Tibial nerve (tissue), 4 donors: ENCODE results near the gene ACBD3. TPM values are rescaled to one million over a fixed set of nuclear protein-coding genes. Genes with fewer than 3 reads are reported as not detected.

ENCODE experiments used
- DNase-seq, 2 donors: peaks; one replicate each; pipeline ENCODE4 v3.0.0-alpha.2; 2019; ENCODE audit warnings: low spot score in 2 of 2
- H3K27ac ChIP-seq, 4 donors: fragments of 200-600 bp; sonication (generic) in 3 of 4; one replicate each; pipeline ENCODE4 v1.5.1; 2017 to 2019; ENCODE audit warnings: mild to moderate bottlenecking in 1 of 4
- H3K27me3 ChIP-seq, 2 donors: fragments of 200-600 bp; sonication (generic) in 1 of 2; one replicate each; pipeline versions ENCODE4 v1.5.1 to v1.6.0; 2017 to 2019
- H3K36me3 ChIP-seq, 3 donors: fragments of 200-600 bp; sonication (generic); one replicate each; pipeline ENCODE4 v1.5.1; 2018 to 2019
- H3K4me1 ChIP-seq, 4 donors: fragments of 200-600 bp; sonication (generic) in 3 of 4; one replicate each; pipeline ENCODE4 v1.5.1; 2017 to 2019
- H3K4me3 ChIP-seq, 4 donors: fragments of 200-600 bp; sonication (generic) in 3 of 4; one replicate each; pipeline ENCODE4 v1.5.1; 2017 to 2019; ENCODE audit warnings: mild to moderate bottlenecking in 1 of 4, moderate library complexity in 1 of 4
- H3K9me3 ChIP-seq, 4 donors: fragments of 200-600 bp; sonication (generic) in 3 of 4; one replicate each; pipeline ENCODE4 v1.5.1; 2017 to 2019
- CTCF ChIP-seq, 5 experiments: fragments of 200-600 bp in 3 of 5; fragments of 450-650 bp in 2 of 5; sonication (generic) in 3 of 5; IDR thresholded peaks; one replicate each; pipeline ENCODE4 v1.5.1; 2016 to 2019; ENCODE audit warnings: antibody characterized with exemption in 5 of 5, mild to moderate bottlenecking in 3 of 5, moderate library complexity in 2 of 5
- EP300 ChIP-seq, 2 donors: sonication (generic); formaldehyde crosslinking; IDR thresholded peaks; one replicate each; pipeline ENCODE4 v1.6.1; 2017; ENCODE audit warnings: antibody characterized with exemption in 2 of 2, mild to moderate bottlenecking in 1 of 2
- POLR2A ChIP-seq, 2 donors: fragments of 450-650 bp; IDR thresholded peaks; one replicate each; pipeline ENCODE4 v1.6.1; 2017; ENCODE audit warnings: antibody characterized with exemption in 2 of 2, mild to moderate bottlenecking in 2 of 2, moderate library complexity in 2 of 2
- WGBS, 2 donors: methylation state at CpG; one replicate each; pipeline ENCODE4 v1.1.5; 2018; 5-methylcytosine and 5-hydroxymethylcytosine counted together
- total RNA-seq, 4 donors: library from RNA; depleted of rRNA; stranded (reverse); fragments of >200 nt; gene quantifications; one replicate each; pipeline ENCODE4 v1.1.0, GENCODE V29; 2016

Gene ACBD3
- total RNA-seq, 4 donors from 2014 or later: 41.4 to 54.9 (median 45.4) TPM

- no peak overlapping the region for H3K27ac ChIP-seq
- DNase-seq: no peak
- no peaks in the 10 kb centered on the region for H3K27me3 ChIP-seq
- H3K9me3 ChIP-seq: no peaks in the 10 kb centered on the region
- TF ChIP-seq EP300 (IDR thresholded peaks at IDR 0.05) (no peak), POLR2A (IDR thresholded peaks at IDR 0.05) (no peak), CTCF (IDR thresholded peaks at IDR 0.05) (no peak)
- no peaks in the 10 kb centered on the region for H3K4me1 ChIP-seq
- peaks cover 0 to 75% (median 7%) of the 10 kb centered on the region in 3 donors for H3K36me3 ChIP-seq
- no peak overlapping the region for H3K4me3 ChIP-seq
- WGBS, 2 donors: 77 to 82% methylated on average over 4 of the region's 4 CpGs
Measured at GRCh38 chr1:226149806-226150205, 36.7 kb downstream of the ACBD3 start.

GRCh38 chr1:226148121-226148648, 38.4 kb downstream of the ACBD3 start:
- TF ChIP-seq CTCF (IDR thresholded peaks at IDR 0.05): no peak
- TF ChIP-seq EP300 (IDR thresholded peaks at IDR 0.05): no peak
- TF ChIP-seq POLR2A (IDR thresholded peaks at IDR 0.05): no peak
- Histone ChIP-seq H3K27me3 (no peaks in the 10 kb centered on the region), H3K4me1 (no peaks in the 10 kb centered on the region), H3K4me3 (no peak overlapping the region), H3K27ac (no peak overlapping the region), H3K36me3 (peaks cover 0 to 76% (median 7%) of the 10 kb centered on the region in 3 donors), H3K9me3 (no peaks in the 10 kb centered on the region)
- no peak for DNase-seq

- H3K36me3 ChIP-seq: peaks cover 0 to 54% (median 7%) of the 10 kb centered on the region in 3 donors
- H3K27me3 ChIP-seq: no peaks in the 10 kb centered on the region
- no peaks in the 10 kb centered on the region for H3K9me3 ChIP-seq
- DNase-seq: no peak
- H3K27ac ChIP-seq: no peak overlapping the region
- WGBS, 2 donors: 84 to 93% methylated on average over 5 of the region's 5 CpGs
- TF ChIP-seq EP300 (IDR thresholded peaks at IDR 0.05) (no peak), POLR2A (IDR thresholded peaks at IDR 0.05) (no peak), CTCF (IDR thresholded peaks at IDR 0.05) (no peak)
- H3K4me3 ChIP-seq: no peak overlapping the region
- H3K4me1 ChIP-seq: no peaks in the 10 kb centered on the region
Measured at GRCh38 chr1:226144045-226144444, 42.5 kb downstream of the ACBD3 start.

- Histone ChIP-seq H3K4me1 (peaks cover 0 to 19% (median 8%) of the 10 kb centered on the region in 4 donors), H3K9me3 (no peaks in the 10 kb centered on the region), H3K27ac (no peak overlapping the region), H3K4me3 (no peak overlapping the region), H3K27me3 (no peaks in the 10 kb centered on the region), H3K36me3 (no peaks in the 10 kb centered on the region)
- 26 to 36% methylated on average over 14 of the region's 14 CpGs for WGBS, 2 donors
- TF ChIP-seq POLR2A (IDR thresholded peaks at IDR 0.05): no peak
- no peak for TF ChIP-seq CTCF (IDR thresholded peaks at IDR 0.05)
- no peak for TF ChIP-seq EP300 (IDR thresholded peaks at IDR 0.05)
- no peak for DNase-seq
Measured at GRCh38 chr1:226135709-226136108, 50.8 kb downstream of the ACBD3 start.

- no peak for DNase-seq
- Histone ChIP-seq H3K4me1 (peaks cover 0 to 19% (median 8%) of the 10 kb centered on the region in 4 donors), H3K27ac (no peak overlapping the region), H3K36me3 (no peaks in the 10 kb centered on the region), H3K27me3 (no peaks in the 10 kb centered on the region), H3K4me3 (no peak overlapping the region), H3K9me3 (no peaks in the 10 kb centered on the region)
- TF ChIP-seq CTCF (IDR thresholded peaks at IDR 0.05) (no peak), EP300 (IDR thresholded peaks at IDR 0.05) (no peak)
- WGBS, 2 donors: 44 to 46% methylated on average over 21 of the region's 21 CpGs
Measured at GRCh38 chr1:226135059-226135651, 51.4 kb downstream of the ACBD3 start.
